SK-N-SH (cell line): ENCODE measurements around the gene BDKRB1. TPM values are rescaled to one million over a fixed set of nuclear protein-coding genes. Genes with fewer than 3 reads are reported as not detected.
A peak's percentile ranks its signal among the peaks of the same experiment; 100 is the strongest.

Experiments
- CTCF ChIA-PET: fragments of 300-600, 350-600 bp; formaldehyde crosslinking; extraction: SDS; loops from one replicate; lab custom pipeline; 2021; lab: Yijun Ruan, JAX
- POLR2A ChIA-PET: fragments of 350-600 bp; sonication (Branson Sonifier 250); formaldehyde crosslinking; extraction: SDS; loops from one replicate; lab custom pipeline; 2020; ENCODE audit warnings: antibody characterized with exemption, inconsistent platforms; lab: Yijun Ruan, JAX
- DNase-seq: peaks from one replicate; pipeline ENCODE4 v3.0.0; 2012
- H2AFZ ChIP-seq: fragments of 200-600 bp; sonication (generic); 2 replicates; pipeline ENCODE4 v1.8.1; 2016; ENCODE audit warnings: antibody characterized with exemption, mild to moderate bottlenecking, low read depth
- H3F3A ChIP-seq: fragments of 200-600 bp; sonication (generic); replicated peaks from 2 replicates; pipeline ENCODE3; 2016; ENCODE audit warnings: antibody characterized with exemption, mild to moderate bottlenecking; ENCODE audit not compliant: insufficient read depth
- H3K27ac ChIP-seq, 2 experiments: fragments of 200-500 bp in 1 of 2; fragments of 200-600 bp in 1 of 2; sonication (Bioruptor generic) in 1 of 2; sonication (generic), shearing (Covaris generic) in 1 of 2; 2 replicates each; pipeline versions ENCODE4 v1.5.1 to v1.6.1; 2014 to 2016; ENCODE audit warnings: low read depth in 2 of 2, inconsistent platforms in 1 of 2, low read length in 1 of 2, mild to moderate bottlenecking in 1 of 2, mixed read lengths in 1 of 2
- H3K27me3 ChIP-seq: fragments of 200-600 bp; sonication (generic), shearing (Covaris generic); 2 replicates; pipeline ENCODE4 v1.6.1; 2016; ENCODE audit warnings: mixed run types; ENCODE audit not compliant: insufficient read depth
- H3K36me3 ChIP-seq, 2 experiments: fragments of 200-500 bp in 1 of 2; fragments of 200-600 bp in 1 of 2; sonication (Bioruptor generic) in 1 of 2; sonication (generic) in 1 of 2; replicated peaks in 1 of 2; 2 replicates each; pipeline versions ENCODE3 to v1.5.1; 2014 to 2016; ENCODE audit warnings: low read length in 1 of 2, mild to moderate bottlenecking in 1 of 2; ENCODE audit not compliant: insufficient read depth in 2 of 2, control insufficient read depth in 1 of 2
- H3K4me1 ChIP-seq, 2 experiments: fragments of 200-500 bp in 1 of 2; fragments of 200-600 bp in 1 of 2; sonication (Bioruptor generic) in 1 of 2; sonication (generic), shearing (Covaris generic) in 1 of 2; 2 replicates each; pipeline versions ENCODE4 v1.5.1 to v1.6.1; 2014 to 2016; ENCODE audit warnings: low read depth in 1 of 2, low read length in 1 of 2, mixed run types in 1 of 2; ENCODE audit not compliant: insufficient read depth in 2 of 2, control insufficient read depth in 1 of 2
- H3K4me2 ChIP-seq: fragments of 200-600 bp; sonication (generic), shearing (Covaris generic); 2 replicates; pipeline ENCODE4 v1.6.1; 2017; ENCODE audit warnings: mixed run types
- H3K4me3 ChIP-seq, 2 experiments: fragments of 200-500 bp in 1 of 2; fragments of 200-600 bp in 1 of 2; sonication (Bioruptor generic) in 1 of 2; sonication (generic), shearing (Covaris generic) in 1 of 2; 2 replicates each; pipeline versions ENCODE4 v1.5.1 to v1.8.1; 2014 to 2016; ENCODE audit warnings: low read depth in 2 of 2, inconsistent platforms in 1 of 2, low read length in 1 of 2, mild to moderate bottlenecking in 1 of 2, mixed read lengths in 1 of 2, moderate library complexity in 1 of 2
- H3K79me2 ChIP-seq: fragments of 200-600 bp; sonication (generic); 2 replicates; pipeline ENCODE4 v1.8.1; 2017; ENCODE audit warnings: mild to moderate bottlenecking; ENCODE audit not compliant: insufficient read depth
- H3K9ac ChIP-seq: fragments of 200-600 bp; sonication (generic); 2 replicates; pipeline ENCODE4 v1.6.1; 2017; ENCODE audit warnings: mixed run types
- H3K9me2 ChIP-seq: fragments of 200-600 bp; sonication (generic); 2 replicates; pipeline ENCODE4 v1.6.1; 2017; ENCODE audit warnings: mixed run types
- H3K9me3 ChIP-seq: fragments of 200-600 bp; sonication (generic); 2 replicates; pipeline ENCODE4 v1.6.1; 2017; ENCODE audit warnings: mixed run types, mild to moderate bottlenecking, moderate library complexity
- H4K20me1 ChIP-seq: fragments of 200-600 bp; sonication (generic); 2 replicates; pipeline ENCODE4 v1.6.1; 2017; ENCODE audit warnings: mild to moderate bottlenecking, mixed run types; ENCODE audit not compliant: insufficient read depth
- CTCF ChIP-seq: fragments of 200-600 bp; sonication (generic); IDR thresholded peaks from 2 replicates; pipeline ENCODE4 v1.6.1; 2017; ENCODE audit warnings: antibody characterized with exemption, mild to moderate bottlenecking, moderate library complexity
- EP300 ChIP-seq, 2 experiments: IDR thresholded peaks; 2 replicates each; pipeline versions ENCODE4 v1.4.0 to v1.6.1; 2012; ENCODE audit warnings: borderline replicate concordance in 1 of 2, low read depth in 1 of 2, low read length in 1 of 2
- FOXJ3 ChIP-seq: sonication (generic); formaldehyde crosslinking; IDR thresholded peaks from 2 replicates; pipeline ENCODE4 v1.5.1; 2020; ENCODE audit warnings: mild to moderate bottlenecking, missing genetic modification reagents
- FOXM1 ChIP-seq: IDR thresholded peaks from 2 replicates; pipeline ENCODE4 v1.4.0; 2012; ENCODE audit warnings: low read depth, mild to moderate bottlenecking
- GABPA ChIP-seq: IDR thresholded peaks from 2 replicates; pipeline ENCODE4 v1.4.0; 2012; ENCODE audit warnings: low read depth, mild to moderate bottlenecking
- MEF2A ChIP-seq: IDR thresholded peaks from 2 replicates; pipeline ENCODE4 v1.4.0; 2012; ENCODE audit warnings: low read depth, borderline replicate concordance
- NFIC ChIP-seq: IDR thresholded peaks from 2 replicates; pipeline ENCODE4 v1.4.0; 2012; ENCODE audit warnings: borderline replicate concordance
- RCOR1 ChIP-seq: fragments of 150-350 bp; IDR thresholded peaks from 2 replicates; pipeline ENCODE4 v1.6.1; 2017; ENCODE audit warnings: antibody characterized with exemption, low read length
- SIN3A ChIP-seq: IDR thresholded peaks from 2 replicates; pipeline ENCODE4 v1.6.1; 2012; ENCODE audit warnings: low read depth, mild to moderate bottlenecking, low read length, moderate library complexity, borderline replicate concordance
- TCF12 ChIP-seq: IDR thresholded peaks from 2 replicates; pipeline ENCODE4 v1.4.0; 2012
- YY1 ChIP-seq: IDR thresholded peaks from 2 replicates; pipeline ENCODE4 v1.4.0; 2012; ENCODE audit warnings: low read depth, mild to moderate bottlenecking
- ZBTB33 ChIP-seq: IDR thresholded peaks from 2 replicates; pipeline ENCODE4 v1.4.0; 2012; ENCODE audit warnings: low read depth, borderline replicate concordance
- WGBS: methylation state at CpG from one replicate; pipeline ENCODE4 v1.1.6; 2017; ENCODE audit warnings: low lambda C conversion rate; 5-methylcytosine and 5-hydroxymethylcytosine counted together
- polyA plus RNA-seq, 3 experiments: library from polyadenylated mRNA; depleted of rRNA; stranded (reverse); fragments of >200 nt; gene quantifications; 2 replicates each; pipeline ENCODE4 v1.2.3, GENCODE V29; 2012

BDKRB1 gene
- polyA plus RNA-seq, 1 of the 3 experiments (the other 2 are of a cell fraction) = 14.4 TPM

- TF ChIP-seq ZBTB33 = 0 out of 2 replicates have a peak, but pooled peaks have one; percentile 73
- TF ChIP-seq NFIC = peak; percentile 80
- TF ChIP-seq EP300 (IDR thresholded peaks at IDR 0.05; ENCODE audit: borderline replicate concordance in 1 of 2, low read depth in 1 of 2, low read length in 1 of 2) = peak in 1 of 2 experiments; percentile 95; a peak in 3 of 4 replicates
- no peak for TF ChIP-seq CTCF
- 0 out of 2 replicates have a peak, but pooled peaks have one; percentile 6 for TF ChIP-seq MEF2A
- TF ChIP-seq YY1 = peak; percentile 53
- no peak; the same call in 1 of the 2 replicates for TF ChIP-seq SIN3A
- peak; percentile 96 for TF ChIP-seq TCF12
- no peak for TF ChIP-seq FOXJ3 (CRISPR knock-in tag)
- TF ChIP-seq GABPA = no peak
Observed at GRCh38 chr14:96268431-96269358, 12.7 kb downstream of the BDKRB1 start (continued).

DNA sequence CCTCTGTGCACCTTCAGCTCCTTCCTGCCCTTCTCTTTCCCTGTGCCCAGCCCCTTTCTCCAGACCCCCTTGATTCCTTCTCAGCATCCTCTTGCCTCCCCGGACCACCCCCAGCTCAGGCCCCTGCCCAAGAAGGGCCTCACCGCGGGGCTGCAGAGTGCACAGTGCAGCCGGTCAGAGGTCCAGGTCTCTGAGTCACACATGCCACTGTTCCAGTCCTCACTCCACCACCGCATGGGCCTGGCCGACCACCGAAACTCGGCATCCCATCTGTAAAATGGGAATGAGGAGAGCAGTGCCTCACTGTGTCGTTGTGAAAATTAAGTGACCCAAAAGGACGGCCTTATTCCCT, 13.3 kb downstream of the BDKRB1 start:
- Histone ChIP-seq H2AFZ (no peak overlapping the region), H3K27ac (peak overlapping the region in 1 of 2 experiments; percentile 87; a peak in 2 of 4 replicates), H3K4me2 (peak overlapping the region; percentile 52; the same call in 1 of the 2 replicates), H3F3A (peaks cover 17% of the 10 kb centered on the region), H3K9me3 (no peaks in the 10 kb centered on the region; the same call in 1 of the 2 replicates), H3K4me3 (no peak overlapping the region), H3K36me3 (peaks cover 0 to 10% of the 10 kb centered on the region in 2 experiments), H4K20me1 (no peaks in the 10 kb centered on the region), H3K27me3 (no peaks in the 10 kb centered on the region), H3K9me2 (no peaks in the 10 kb centered on the region), H3K79me2 (peaks cover 5% of the 10 kb centered on the region; the same call in 1 of the 2 replicates), H3K4me1 (peaks cover 38 to 50% of the 10 kb centered on the region in 2 experiments), H3K9ac (peak overlapping the region; percentile 40; the same call in 1 of the 2 replicates)
- 30% methylated on average over 10 of the region's 10 CpGs for WGBS
- TF ChIP-seq ZBTB33 (no peak), GABPA (no peak), FOXM1 (peak; percentile 11; the same call in 1 of the 2 replicates), RCOR1 (no peak)
- DNase-seq = no peak
- CTCF ChIA-PET = interaction anchor here (0.7 to 4.7 kb wide), 2 partner anchors 168 to 271 kb away, joined by 3 to 49 read pairs; no protein-coding TSS in a partner anchor
- POLR2A ChIA-PET = no interaction called here
